HG02938 (cell line): ENCODE results near the gene RBSN.

ENCODE experiments used
- ATAC-seq: cut with Tn5 transposase; IDR thresholded peaks from one replicate; pipeline ENCODE4 v1.9.1; 2021; ENCODE audit warnings: mild to moderate bottlenecking, moderate library complexity; ENCODE audit not compliant: unreplicated experiment

RBSN gene

DNA sequence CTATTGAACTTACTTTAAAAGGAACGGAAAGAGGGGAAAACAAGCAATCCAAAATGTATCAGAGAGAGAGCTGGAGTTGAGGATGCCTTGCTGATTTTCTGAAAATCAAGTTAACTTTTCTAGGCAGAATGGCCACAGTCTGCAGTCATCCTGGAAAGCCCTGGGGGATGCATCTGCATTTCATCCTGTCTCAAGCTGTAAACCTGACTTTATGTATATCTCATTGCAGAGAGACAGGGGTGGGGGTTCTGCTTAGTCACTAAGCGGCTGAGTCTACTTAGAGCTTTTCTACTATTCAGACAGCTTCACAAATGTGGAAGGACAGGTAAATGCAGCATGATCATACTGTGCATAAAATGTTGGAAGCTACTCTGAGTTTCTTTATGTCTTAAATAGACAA lies 75.2 kb downstream of the RBSN start:
- ATAC-seq: no peak

GRCh38 chr3:15023249-15023648 lies 75.7 kb downstream of the RBSN start:
- no peak for ATAC-seq
